ENCODE measurements around the gene NME8. TPM values are rescaled to one million over a fixed set of nuclear protein-coding genes. Genes with fewer than 3 reads are reported as not detected.

The NME8 gene
- total and polyA plus RNA-seq, 12 donors, result 0.64 to 1.9 TPM; not detected in 10

- peaks cover 35 to 39% of the 10 kb centered on the region in 2 donors for H3K4me1 ChIP-seq (replicated peaks in 1 of 2)
- no peaks in the 10 kb centered on the region for H3K36me3 ChIP-seq (replicated peaks in 1 of 2)
- no peak for TF ChIP-seq POLR2A (IDR thresholded peaks at IDR 0.05)
- TF ChIP-seq, protein P1, sequence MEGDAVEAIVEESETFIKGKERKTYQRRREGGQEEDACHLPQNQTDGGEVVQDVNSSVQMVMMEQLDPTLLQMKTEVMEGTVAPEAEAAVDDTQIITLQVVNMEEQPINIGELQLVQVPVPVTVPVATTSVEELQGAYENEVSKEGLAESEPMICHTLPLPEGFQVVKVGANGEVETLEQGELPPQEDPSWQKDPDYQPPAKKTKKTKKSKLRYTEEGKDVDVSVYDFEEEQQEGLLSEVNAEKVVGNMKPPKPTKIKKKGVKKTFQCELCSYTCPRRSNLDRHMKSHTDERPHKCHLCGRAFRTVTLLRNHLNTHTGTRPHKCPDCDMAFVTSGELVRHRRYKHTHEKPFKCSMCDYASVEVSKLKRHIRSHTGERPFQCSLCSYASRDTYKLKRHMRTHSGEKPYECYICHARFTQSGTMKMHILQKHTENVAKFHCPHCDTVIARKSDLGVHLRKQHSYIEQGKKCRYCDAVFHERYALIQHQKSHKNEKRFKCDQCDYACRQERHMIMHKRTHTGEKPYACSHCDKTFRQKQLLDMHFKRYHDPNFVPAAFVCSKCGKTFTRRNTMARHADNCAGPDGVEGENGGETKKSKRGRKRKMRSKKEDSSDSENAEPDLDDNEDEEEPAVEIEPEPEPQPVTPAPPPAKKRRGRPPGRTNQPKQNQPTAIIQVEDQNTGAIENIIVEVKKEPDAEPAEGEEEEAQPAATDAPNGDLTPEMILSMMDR (IDR thresholded peaks at IDR 0.05), result peak in 1 of 6 experiments; percentile 9
- H3K27ac ChIP-seq, result no peak overlapping the region
- no peaks in the 10 kb centered on the region for H3K27me3 ChIP-seq
- no peaks in the 10 kb centered on the region for H3K9me3 ChIP-seq (replicated peaks in 1 of 3)
- intact Hi-C loops (cut with DNase I), result loop anchor here in 1 of 2 donors (10.0 kb wide), 1 partner anchor 186 kb away; no protein-coding TSS in a partner anchor
- DNase-seq, result no peak
- H3K4me3 ChIP-seq, result no peak overlapping the region
- WGBS, 4 donors, result 50 to 70% (median 66%) methylated on average over 4 of the region's 4 CpGs
Observed at GRCh38 chr7:37918526-37918925, 70.1 kb downstream of the NME8 start.

DNA sequence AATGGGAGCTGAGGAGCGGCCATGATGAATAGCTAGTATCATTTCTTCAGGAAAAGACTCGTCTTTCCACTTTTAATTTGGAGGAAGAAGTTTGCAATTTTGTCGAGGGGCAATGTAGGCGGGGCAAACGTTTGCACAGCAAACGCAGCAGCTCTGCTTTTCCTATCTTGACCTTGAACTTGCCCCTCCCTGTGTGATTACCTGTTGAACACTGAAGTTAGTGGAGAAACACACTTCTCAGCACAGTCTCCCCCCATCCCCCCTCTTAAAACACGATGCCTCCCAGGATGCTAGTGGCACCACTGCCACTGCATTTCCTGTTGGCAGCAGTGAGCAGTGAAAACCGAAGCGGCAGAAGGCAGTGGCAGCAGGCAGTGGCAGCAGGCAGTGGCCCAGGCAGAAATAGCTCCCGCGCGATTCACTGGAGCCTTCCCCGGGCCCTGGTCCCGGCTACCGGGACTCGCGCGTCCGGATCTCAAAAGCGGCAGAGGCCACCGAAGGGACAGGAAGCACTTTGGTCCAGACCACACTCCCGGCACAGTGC is 72.0 kb downstream of the NME8 start, which contains the start of gene EPDR1:
Gene EPDR1, plus strand, starts transcription at position 336 of the 544 bp plus-strand sequence. CDS start 300 bp downstream, outside the sequence.
- 13 to 27% (median 14%) methylated on average over 13 to 22 of the region's 22 CpGs for WGBS, 4 donors
- intact Hi-C loops (cut with DNase I), result loop anchor here in 1 of 2 donors (10.0 kb wide), 1 partner anchor 74 kb away; no protein-coding TSS in a partner anchor
- Histone ChIP-seq H3K27ac (peak within 1 kb of the TSS; percentile 81 to 94 (median 89)), H3K36me3 (replicated peaks in 1 of 2) (no peaks in the 10 kb centered on the region), H3K9me3 (replicated peaks in 1 of 3) (no peaks in the 10 kb centered on the region), H3K27me3 (no peaks in the 10 kb centered on the region), H3K4me3 (peak within 1 kb of the TSS; percentile 45 to 82 (median 60)), H3K4me1 (replicated peaks in 1 of 2) (peaks cover 35 to 39% of the 10 kb centered on the region in 2 donors)
- TF ChIP-seq, protein P1 (IDR thresholded peaks at IDR 0.05), result peak; percentile 15 to 65 (median 62)
- peak; percentile 35 to 81 for TF ChIP-seq POLR2A (IDR thresholded peaks at IDR 0.05)
- peak; percentile 66 to 87 (median 85) for DNase-seq

GRCh38 chr7:37920849-37921805 is 72.7 kb downstream of the NME8 start:
- peak overlapping the region; percentile 81 to 94 (median 89) for H3K27ac ChIP-seq

More at GRCh38 chr7:37920849-37921805, 72.7 kb downstream of the NME8 start:
- Histone ChIP-seq H3K4me3 (peak overlapping the region; percentile 45 to 82 (median 60)), H3K36me3 (replicated peaks in 1 of 2) (no peaks in the 10 kb centered on the region), H3K4me1 (replicated peaks in 1 of 2) (peaks cover 29 to 32% of the 10 kb centered on the region in 2 donors), H3K9me3 (replicated peaks in 1 of 3) (no peaks in the 10 kb centered on the region), H3K27me3 (no peaks in the 10 kb centered on the region)
- DNase-seq, result peak; percentile 57 to 73 (median 70)
- TF ChIP-seq, protein P1 (IDR thresholded peaks at IDR 0.05), result peak in 1 of 6 experiments; percentile 6
- TF ChIP-seq POLR2A (IDR thresholded peaks at IDR 0.05), result peak in 1 of 2 donors; percentile 51
- 0 to 1% (median 0%) methylated on average over 26 to 63 of the region's 63 CpGs for WGBS, 4 donors
- intact Hi-C loops (cut with DNase I), result loop anchor here in 1 of 2 donors (10.0 kb wide), 1 partner anchor 74 kb away; no protein-coding TSS in a partner anchor
